ENCODE results near the gene NTN5. TPM values are rescaled to one million over a fixed set of nuclear protein-coding genes. Genes with fewer than 3 reads are reported as not detected.
"Not testable (repeated sequence)": the region's sequence is repeated elsewhere in the genome, so short reads cannot be mapped to it uniquely, and the experiment has no call there.

Gene NTN5
- total and polyA plus RNA-seq, 2 donors = 0.53 to 0.80 TPM

DNA sequence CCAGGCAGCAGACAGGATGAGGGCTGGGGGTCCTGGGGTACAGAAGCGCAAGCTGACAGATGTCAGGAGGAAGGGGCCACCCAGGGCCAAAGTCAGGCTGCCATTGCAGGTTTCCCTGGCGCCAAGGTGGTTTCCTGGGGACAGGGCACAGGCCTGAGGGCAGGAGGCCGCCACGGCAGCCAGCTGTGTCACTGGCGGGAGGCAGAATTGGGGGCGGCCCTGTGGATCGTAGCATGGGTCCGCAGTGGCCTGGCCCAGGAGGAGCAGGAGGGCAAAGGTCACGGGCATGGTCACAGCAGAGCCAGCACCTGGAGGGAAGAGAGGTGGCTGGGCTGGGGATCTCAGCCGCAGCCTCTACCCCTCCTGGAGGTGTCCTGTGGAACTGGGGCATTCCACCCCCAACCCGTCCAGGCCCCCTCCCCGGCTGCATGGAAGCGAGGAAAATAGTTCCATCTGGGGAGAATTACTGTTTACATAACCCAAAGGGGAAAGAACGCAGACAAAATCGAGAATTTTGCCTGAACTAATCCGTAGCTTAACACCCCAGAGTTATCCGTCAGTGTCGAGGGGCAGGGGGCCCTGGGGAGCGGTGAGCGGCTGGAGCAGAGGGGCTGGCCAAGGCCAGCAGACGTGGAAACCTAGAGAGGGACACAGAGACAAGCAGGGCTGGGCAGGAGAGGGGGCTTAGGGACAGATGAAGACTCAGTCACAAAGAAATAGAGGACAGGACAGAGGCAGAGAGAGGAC, 1.9 kb downstream of the NTN5 start:
- Histone ChIP-seq H3K36me3 (ENCODE audit: insufficient read depth) (no peaks in the 10 kb centered on the region), H3K4me3 (ENCODE audit: low read depth, low read length) (no peak overlapping the region), H3K4me1 (ENCODE audit: insufficient read depth) (no peaks in the 10 kb centered on the region), H3K27ac (ENCODE audit: low read depth) (no peak overlapping the region)
- no peak for DNase-seq (ENCODE audit: extremely low spot score)
- WGBS = 77% methylated on average over 21 of the region's 21 CpGs

DNA sequence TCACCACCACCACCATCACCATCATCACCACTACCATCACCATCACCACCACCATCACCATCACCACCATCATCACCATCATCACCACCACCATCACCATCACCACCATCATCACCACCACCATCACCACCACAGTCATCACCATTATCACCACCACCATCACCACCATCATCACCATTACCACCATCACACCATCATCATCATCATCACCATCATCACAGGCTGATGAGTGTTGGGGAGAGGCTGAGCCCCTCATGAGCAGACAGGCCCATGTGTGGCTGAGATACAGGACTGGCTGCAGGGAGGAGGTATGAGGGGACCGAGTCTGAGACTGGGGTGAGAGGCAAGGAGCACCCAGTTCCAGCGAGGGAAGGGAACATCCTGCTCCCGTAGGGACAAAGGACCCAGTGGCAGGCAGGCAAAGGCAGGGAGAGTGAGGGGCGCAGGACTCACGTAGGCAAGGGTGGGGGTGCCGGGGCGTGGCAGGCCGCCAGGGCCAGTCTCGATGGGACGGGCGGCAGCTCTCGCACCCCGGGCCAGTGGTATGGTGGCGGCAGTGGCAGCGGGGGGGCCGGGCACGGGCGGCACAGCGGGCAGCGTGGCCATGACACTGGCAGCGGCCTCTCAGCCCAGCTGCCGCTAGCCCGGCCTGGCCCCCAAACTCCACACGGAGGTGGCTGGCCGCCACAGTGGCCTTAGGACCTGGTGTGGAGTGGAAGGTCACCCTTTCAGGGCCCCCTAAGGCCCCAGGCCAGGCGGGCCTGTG, 2.7 kb downstream of the NTN5 start:
- DNase-seq (ENCODE audit: extremely low spot score) = no peak
- Histone ChIP-seq H3K4me1 (ENCODE audit: insufficient read depth) (no peaks in the 10 kb centered on the region), H3K27ac (ENCODE audit: low read depth) (no peak overlapping the region), H3K36me3 (ENCODE audit: insufficient read depth) (no peaks in the 10 kb centered on the region), H3K4me3 (ENCODE audit: low read depth, low read length) (no peak overlapping the region)
- 96% methylated on average over 26 of the region's 26 CpGs for WGBS

DNA sequence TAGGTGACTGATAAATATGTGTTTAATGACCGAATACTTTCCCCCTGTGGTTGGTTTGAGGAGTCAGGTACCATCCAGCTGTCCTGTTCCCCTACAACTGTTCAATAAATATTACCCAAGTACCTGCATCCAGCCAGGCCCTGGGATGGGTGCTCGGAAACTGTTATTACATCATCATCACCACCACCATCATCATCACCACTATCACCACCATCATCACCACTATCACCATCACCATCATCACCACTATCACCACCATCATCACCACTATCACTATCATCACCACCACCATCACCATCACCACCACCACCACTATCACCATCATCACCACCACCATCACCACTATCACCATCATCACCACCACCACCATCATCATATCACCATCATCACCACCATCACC, 4.1 kb downstream of the NTN5 start:
- Histone ChIP-seq H3K27ac (ENCODE audit: low read depth) (no peak overlapping the region), H3K36me3 (ENCODE audit: insufficient read depth) (no peaks in the 10 kb centered on the region), H3K4me1 (ENCODE audit: insufficient read depth) (no peaks in the 10 kb centered on the region), H3K4me3 (ENCODE audit: low read depth, low read length) (no peak overlapping the region)
- no peak for DNase-seq (ENCODE audit: extremely low spot score)
- WGBS = 99% methylated on average over 2 of the region's 2 CpGs

DNA sequence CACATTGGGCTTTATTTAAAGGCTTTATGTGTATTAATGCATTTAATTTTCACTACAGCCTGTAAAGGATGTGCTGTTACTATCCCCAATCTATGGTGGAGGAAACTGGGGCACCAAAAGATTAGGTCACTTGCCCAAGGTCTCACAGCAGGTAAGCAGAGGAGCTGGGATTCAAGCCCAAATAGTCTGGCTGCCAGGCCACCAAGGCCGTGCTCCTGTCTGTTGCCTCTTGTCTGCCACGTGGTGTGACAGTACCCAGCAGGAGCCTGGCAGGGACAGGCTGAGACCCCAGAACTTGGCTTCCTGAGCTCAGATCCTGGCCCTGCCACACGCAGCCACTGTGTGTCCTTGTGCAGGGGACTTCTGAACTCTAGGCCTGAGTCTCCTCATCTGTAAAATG, 4.5 kb downstream of the NTN5 start:
- 84% methylated on average over 3 of the region's 3 CpGs for WGBS
- no peaks in the 10 kb centered on the region for H3K4me1 ChIP-seq (ENCODE audit: insufficient read depth)
- no peak for DNase-seq (ENCODE audit: extremely low spot score)
- no peaks in the 10 kb centered on the region for H3K36me3 ChIP-seq (ENCODE audit: insufficient read depth)
- H3K27ac ChIP-seq (ENCODE audit: low read depth) = no peak overlapping the region
- no peak overlapping the region for H3K4me3 ChIP-seq (ENCODE audit: low read depth, low read length)

DNA sequence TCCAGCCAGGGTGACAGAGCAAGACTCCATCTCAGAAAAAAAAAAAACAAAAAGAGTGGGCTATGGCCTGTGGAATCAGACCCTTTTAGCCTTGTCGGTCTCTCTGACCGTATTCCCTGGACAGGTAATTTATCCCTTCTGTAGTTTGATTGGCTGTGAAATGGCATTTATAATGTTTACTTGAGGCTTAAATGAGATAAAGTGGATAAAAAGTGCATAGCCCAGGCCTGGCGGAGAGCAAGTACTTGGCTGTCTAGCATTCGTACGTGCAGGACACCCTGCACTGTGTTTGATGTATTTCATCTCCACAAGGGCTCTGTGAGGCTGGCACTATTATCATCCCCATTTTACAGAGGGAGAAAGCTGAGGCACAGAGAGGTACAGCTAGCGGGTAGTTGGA, 7.0 kb downstream of the NTN5 start:
- no peaks in the 10 kb centered on the region for H3K4me1 ChIP-seq (ENCODE audit: insufficient read depth)
- no peaks in the 10 kb centered on the region for H3K36me3 ChIP-seq (ENCODE audit: insufficient read depth)
- no peak for DNase-seq (ENCODE audit: extremely low spot score)
- 73% methylated on average over 6 of the region's 6 CpGs for WGBS
- H3K4me3 ChIP-seq (ENCODE audit: low read depth, low read length) = no peak overlapping the region
- H3K27ac ChIP-seq (ENCODE audit: low read depth) = no peak overlapping the region

DNA sequence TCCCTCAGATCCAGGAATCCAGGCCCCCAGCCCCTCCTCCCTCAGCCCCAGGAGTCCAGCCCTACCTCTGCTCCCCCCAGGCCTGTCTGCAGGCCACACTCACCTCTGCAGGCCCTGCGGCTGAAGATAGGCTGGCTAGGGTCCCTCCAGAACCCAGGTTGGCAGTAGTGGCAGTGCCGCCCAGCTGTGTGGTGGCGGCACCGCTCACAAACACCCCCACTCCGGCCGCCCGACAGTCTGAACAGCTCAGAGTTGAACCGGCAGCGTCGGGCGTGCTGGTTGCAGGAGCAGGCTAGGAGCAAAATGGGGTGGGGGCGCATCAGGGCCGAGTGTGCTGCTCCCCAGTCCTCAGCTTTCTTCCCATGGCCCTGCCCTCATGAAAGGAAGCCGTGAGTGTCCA, 8.3 kb downstream of the NTN5 start:
- Histone ChIP-seq H3K36me3 (ENCODE audit: insufficient read depth) (no peaks in the 10 kb centered on the region), H3K4me1 (ENCODE audit: insufficient read depth) (no peaks in the 10 kb centered on the region)
- WGBS = 77% methylated on average over 14 of the region's 14 CpGs

DNA sequence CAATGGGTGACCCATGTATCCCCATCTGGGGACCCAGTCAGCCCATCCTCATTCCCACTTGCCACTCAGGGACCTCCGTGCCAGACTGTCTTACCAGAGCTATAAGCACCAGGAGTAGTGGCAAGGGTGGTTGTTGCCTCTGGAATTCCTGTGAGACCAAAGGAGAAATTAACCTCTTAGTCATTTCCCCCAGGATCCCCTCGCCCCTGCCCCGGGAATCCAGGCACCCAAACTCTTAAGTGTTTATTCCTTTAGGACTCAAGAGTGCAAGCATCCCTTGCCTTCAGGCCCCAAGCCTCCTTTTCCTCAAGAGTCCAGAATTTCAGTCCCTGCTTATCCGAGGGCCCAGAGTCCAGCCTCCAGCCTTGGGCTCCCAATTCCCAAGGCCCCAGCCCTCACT, 9.2 kb downstream of the NTN5 start:
- Histone ChIP-seq H3K4me3 (ENCODE audit: low read depth, low read length) (no peak overlapping the region), H3K36me3 (ENCODE audit: insufficient read depth) (no peaks in the 10 kb centered on the region), H3K4me1 (ENCODE audit: insufficient read depth) (no peaks in the 10 kb centered on the region), H3K27ac (ENCODE audit: low read depth) (no peak overlapping the region)
- WGBS = 90% methylated on average over 4 of the region's 4 CpGs
- no peak for DNase-seq (ENCODE audit: extremely low spot score)

More for the DNA sequence above, 8.3 kb downstream of the NTN5 start:
- Histone ChIP-seq H3K27ac (ENCODE audit: low read depth) (no peak overlapping the region), H3K4me3 (ENCODE audit: low read depth, low read length) (no peak overlapping the region)
- no peak for DNase-seq (ENCODE audit: extremely low spot score)

DNA sequence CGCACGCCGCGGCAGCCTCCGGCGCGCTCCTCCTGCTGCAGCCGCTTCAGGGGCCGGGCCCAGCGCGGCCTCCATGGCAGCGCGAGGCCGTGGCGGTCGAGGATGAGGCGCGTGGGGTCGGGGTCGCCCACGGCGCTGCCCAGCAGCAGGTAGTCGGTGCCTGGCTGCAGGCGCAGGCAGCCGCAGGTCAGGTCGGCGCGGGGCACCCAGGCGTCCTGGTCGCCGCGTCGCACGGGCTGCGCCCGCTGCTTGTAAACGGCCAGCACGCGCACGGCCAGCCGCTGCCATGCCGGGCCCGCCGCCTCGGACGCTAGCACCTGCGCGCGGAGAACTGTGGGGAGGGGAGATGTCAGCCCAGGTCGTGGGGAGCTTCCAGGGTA, 11.1 kb downstream of the NTN5 start:
- Histone ChIP-seq H3K27ac (ENCODE audit: low read depth) (no peak overlapping the region), H3K4me3 (ENCODE audit: low read depth, low read length) (no peak overlapping the region), H3K36me3 (ENCODE audit: insufficient read depth) (no peaks in the 10 kb centered on the region), H3K4me1 (ENCODE audit: insufficient read depth) (no peaks in the 10 kb centered on the region)
- no peak for DNase-seq (ENCODE audit: extremely low spot score)
- 91% methylated on average over 50 of the region's 50 CpGs for whole genome bisulfite sequencing

DNA sequence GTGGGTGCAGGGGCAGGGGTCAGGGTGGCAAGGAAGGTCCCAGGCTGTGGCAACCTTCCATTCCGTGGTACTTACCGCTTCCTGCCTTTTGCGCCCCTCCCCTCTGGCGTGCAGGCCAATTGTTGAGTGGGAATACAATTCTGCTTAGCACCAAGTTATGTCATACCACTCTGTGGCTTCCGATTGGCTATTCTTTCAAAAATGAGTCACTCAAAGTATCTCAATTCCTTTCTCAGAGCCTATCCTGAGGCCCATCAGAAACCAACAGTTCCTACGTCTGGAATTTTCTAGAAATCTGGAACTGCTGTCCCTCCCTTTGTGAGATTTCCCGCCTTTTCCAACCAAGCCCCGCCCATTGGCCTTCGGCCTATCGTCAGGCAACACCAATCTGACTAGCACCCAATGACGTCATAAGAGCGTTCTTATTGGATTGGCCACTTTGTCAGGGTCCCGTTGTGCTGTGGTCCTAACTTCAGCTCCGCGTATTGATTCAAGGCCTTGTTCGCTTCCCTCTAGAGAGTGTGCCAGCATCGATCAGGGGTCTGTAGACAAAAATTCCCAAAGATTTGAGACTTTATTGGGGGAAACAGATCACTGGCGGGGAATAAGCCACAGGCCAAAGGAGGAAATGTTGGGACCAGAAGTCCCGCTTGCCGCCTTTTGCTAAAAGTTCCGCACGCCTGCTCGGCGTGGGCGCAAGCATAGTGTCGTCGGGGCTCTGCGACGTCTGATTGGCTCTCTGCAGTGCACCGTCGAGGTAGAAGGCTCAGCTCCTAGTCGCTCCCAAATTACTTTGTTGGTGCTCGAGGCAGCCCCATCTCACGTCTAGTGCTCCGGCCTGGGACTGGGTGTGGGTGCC, 11.7 kb downstream of the NTN5 start:
- Histone ChIP-seq H3K4me3 (ENCODE audit: low read depth, low read length) (no peak overlapping the region), H3K36me3 (ENCODE audit: insufficient read depth) (no peaks in the 10 kb centered on the region), H3K27ac (ENCODE audit: low read depth) (no peak overlapping the region), H3K4me1 (ENCODE audit: insufficient read depth) (no peaks in the 10 kb centered on the region)
- 69% methylated on average over 35 of the region's 35 CpGs for WGBS
- DNase-seq (ENCODE audit: extremely low spot score) = no peak

DNA sequence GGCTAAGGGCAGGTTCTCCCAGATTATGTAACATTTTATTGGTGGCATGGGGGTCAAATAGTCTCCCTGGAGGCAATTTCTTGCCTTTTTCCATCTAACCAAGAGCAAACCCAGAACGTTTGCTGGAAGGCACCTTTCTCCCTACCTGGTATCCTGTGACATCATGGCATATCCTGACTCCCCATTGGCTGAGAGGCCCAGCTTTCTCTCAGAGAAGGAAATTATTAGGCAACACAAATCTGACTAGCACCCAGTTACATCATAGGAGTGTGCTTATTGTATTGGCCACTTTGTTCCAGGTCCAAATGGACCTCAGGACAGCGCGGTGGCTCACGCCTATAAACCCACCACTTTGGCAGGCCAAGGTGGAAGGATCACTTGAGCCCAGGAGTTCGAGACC, 13.0 kb downstream of the NTN5 start:
- no peak for DNase-seq (ENCODE audit: extremely low spot score)
- Histone ChIP-seq H3K4me1 (ENCODE audit: insufficient read depth) (no peaks in the 10 kb centered on the region), H3K36me3 (ENCODE audit: insufficient read depth) (no peaks in the 10 kb centered on the region), H3K4me3 (ENCODE audit: low read depth, low read length) (no peak overlapping the region), H3K27ac (ENCODE audit: low read depth) (no peak overlapping the region)
- WGBS = 78% methylated on average over 5 of the region's 5 CpGs

DNA sequence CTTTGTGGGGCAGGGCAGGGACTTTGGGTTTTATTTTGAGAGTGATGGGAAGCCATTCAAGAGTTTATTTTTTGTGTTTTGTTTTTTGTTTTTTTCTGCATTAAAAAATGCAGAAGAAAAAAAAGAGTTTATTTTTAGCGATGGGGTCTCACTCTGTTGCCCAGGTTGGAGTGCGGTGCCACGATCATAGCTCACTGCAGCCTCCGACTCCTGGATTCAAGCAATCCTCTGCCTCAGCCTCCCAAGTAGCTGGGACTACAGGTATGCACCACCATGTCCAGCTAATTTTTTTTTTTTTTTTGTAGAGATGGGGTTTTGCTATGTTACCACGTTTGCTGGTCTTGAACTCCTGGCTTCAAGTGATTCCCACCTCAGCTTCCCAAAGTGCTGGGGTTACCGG, 14.3 kb downstream of the NTN5 start:
- Histone ChIP-seq H3K27ac (ENCODE audit: low read depth) (no peak overlapping the region), H3K36me3 (ENCODE audit: insufficient read depth) (no peaks in the 10 kb centered on the region), H3K4me3 (ENCODE audit: low read depth, low read length) (no peak overlapping the region), H3K4me1 (ENCODE audit: insufficient read depth) (no peaks in the 10 kb centered on the region)
- no peak for DNase-seq (ENCODE audit: extremely low spot score)
- 94% methylated on average over 6 of the region's 6 CpGs for WGBS

DNA sequence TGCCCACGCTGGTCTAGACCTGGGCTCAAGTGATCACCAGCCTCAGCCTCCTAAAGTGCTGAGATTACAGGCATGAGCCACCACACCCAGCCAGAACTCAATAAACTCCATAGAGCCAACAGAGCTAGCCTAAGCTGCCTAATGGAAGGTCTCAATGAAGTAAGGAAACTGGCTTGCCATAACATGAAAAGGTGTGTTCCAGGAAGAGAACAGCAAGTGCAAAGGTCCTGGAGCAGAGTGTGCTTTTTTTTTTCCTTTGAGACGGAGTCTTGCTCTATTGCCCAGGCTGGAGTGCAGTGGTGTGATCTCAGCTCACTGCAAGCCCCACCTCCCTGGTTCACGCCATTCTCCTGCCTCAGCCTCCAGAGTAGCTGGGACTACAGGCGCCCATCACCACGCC, 15.0 kb downstream of the NTN5 start:
- not testable (repeated sequence) for DNase-seq (ENCODE audit: extremely low spot score); H3K27ac ChIP-seq (ENCODE audit: low read depth); H3K4me1 ChIP-seq (ENCODE audit: insufficient read depth); H3K4me3 ChIP-seq (ENCODE audit: low read depth, low read length); H3K36me3 ChIP-seq (ENCODE audit: insufficient read depth)
- 94% methylated on average over 5 of the region's 5 CpGs for WGBS

DNA sequence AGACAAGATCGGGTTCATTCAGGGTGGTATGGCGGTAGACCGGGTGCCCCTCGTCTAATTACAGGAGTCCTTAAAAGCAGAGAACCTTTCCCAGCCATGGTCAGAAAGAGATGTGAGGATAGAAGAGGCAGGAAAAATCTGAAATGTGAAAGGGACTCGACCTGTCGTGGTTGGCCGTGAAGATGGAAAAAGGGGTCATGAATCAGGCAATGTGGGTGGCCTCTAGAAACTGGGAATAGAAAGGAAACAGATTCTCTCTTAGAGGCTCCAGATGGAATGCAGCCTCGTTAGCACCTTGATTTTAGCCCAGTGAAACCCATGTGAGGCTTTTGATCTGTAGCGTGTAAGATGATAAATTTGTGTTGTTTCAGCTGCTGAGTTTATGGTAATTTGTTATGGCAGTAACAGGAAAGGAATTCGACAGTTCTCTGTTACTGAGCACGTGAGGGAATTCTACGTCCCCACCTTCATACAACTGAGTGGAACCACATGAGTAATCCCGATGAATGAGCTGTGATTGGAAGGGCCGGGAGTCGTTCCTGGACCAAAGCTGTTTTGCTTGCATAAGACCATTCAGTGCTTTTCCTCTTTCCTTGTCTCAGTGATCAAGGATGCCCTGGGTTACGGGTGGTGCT, 15.9 kb downstream of the NTN5 start:
- H3K4me3 ChIP-seq (ENCODE audit: low read depth, low read length) = no peak overlapping the region
- DNase-seq (ENCODE audit: extremely low spot score) = no peak
- 40% methylated on average over 16 of the region's 16 CpGs for WGBS
- H3K27ac ChIP-seq (ENCODE audit: low read depth) = no peak overlapping the region
- no peaks in the 10 kb centered on the region for H3K36me3 ChIP-seq (ENCODE audit: insufficient read depth)
- H3K4me1 ChIP-seq (ENCODE audit: insufficient read depth) = no peaks in the 10 kb centered on the region
